Neural crest cell (in vitro differentiated cells): ENCODE measurements around the gene ZNF576. TPM values are rescaled to one million over a fixed set of nuclear protein-coding genes. Genes with fewer than 3 reads are reported as not detected.

Experiments
- DNase-seq: peaks from one replicate; pipeline ENCODE4 v3.0.0; 2021; ENCODE audit warnings: low read depth, mixed read lengths, low spot score
- H3K27ac Mint-ChIP-seq: one replicate; pipeline ENCODE4 v1.8.0; 2021; ENCODE audit warnings: mild to moderate bottlenecking, mixed read lengths; ENCODE audit not compliant: unreplicated experiment
- H3K27me3 Mint-ChIP-seq: 2 replicates; pipeline ENCODE4 v1.8.0; 2021; ENCODE audit warnings: low read depth, mild to moderate bottlenecking, mixed read lengths
- H3K36me3 Mint-ChIP-seq: 2 replicates; pipeline ENCODE4 v1.8.0; 2021; ENCODE audit warnings: low read depth, mild to moderate bottlenecking, mixed read lengths
- H3K4me1 Mint-ChIP-seq: 2 replicates; pipeline ENCODE4 v1.8.0; 2021; ENCODE audit warnings: mixed read lengths
- H3K4me3 Mint-ChIP-seq: one replicate; pipeline ENCODE4 v1.8.0; 2021; ENCODE audit warnings: mild to moderate bottlenecking, mixed read lengths
- H3K9me3 Mint-ChIP-seq: 2 replicates; pipeline ENCODE4 v1.8.0; 2021; ENCODE audit warnings: mixed read lengths
- CTCF ChIP-seq: fragments of 200-600 bp; sonication (generic); conservative IDR thresholded peaks from 2 replicates; pipeline ENCODE4 v1.5.0; 2021; ENCODE audit warnings: antibody characterized with exemption, mild to moderate bottlenecking
- total RNA-seq: library from RNA; stranded (reverse); gene quantifications from 2 replicates; pipeline ENCODE4 v1.2.1, GENCODE V29; 2021

ZNF576 gene
- total RNA-seq, 1 donor from 2014 or later = 18.3 TPM

GRCh38 chr19:43569657-43570056 lies 26.7 kb upstream of the ZNF576 start:
- TF ChIP-seq CTCF = no peak
- H3K27ac Mint-ChIP-seq = no peak overlapping the region

GRCh38 chr19:43570174-43570791 lies 26.1 kb upstream of the ZNF576 start:
- H3K9me3 Mint-ChIP-seq = no peaks in the 10 kb centered on the region
- H3K4me1 Mint-ChIP-seq = peaks cover 30% of the 10 kb centered on the region
- DNase-seq = no peak
- H3K27ac Mint-ChIP-seq = no peak overlapping the region
- peaks cover 2% of the 10 kb centered on the region for H3K36me3 Mint-ChIP-seq
- no peaks in the 10 kb centered on the region for H3K27me3 Mint-ChIP-seq
- H3K4me3 Mint-ChIP-seq = peak overlapping the region; percentile 52
- no peak for TF ChIP-seq CTCF

More at GRCh38 chr19:43569657-43570056, 26.7 kb upstream of the ZNF576 start:
- Mint-ChIP-seq H3K27me3 (no peaks in the 10 kb centered on the region), H3K4me1 (peaks cover 24% of the 10 kb centered on the region), H3K36me3 (peaks cover 2% of the 10 kb centered on the region), H3K9me3 (no peaks in the 10 kb centered on the region), H3K4me3 (no peak overlapping the region)
- DNase-seq = no peak

- no peak for DNase-seq
- Mint-ChIP-seq H3K36me3 (no peaks in the 10 kb centered on the region), H3K9me3 (no peaks in the 10 kb centered on the region), H3K27ac (peak overlapping the region; percentile 54), H3K4me1 (peaks cover 44% of the 10 kb centered on the region), H3K27me3 (no peaks in the 10 kb centered on the region), H3K4me3 (peak overlapping the region; percentile 60)
- TF ChIP-seq CTCF = no peak
Measured at GRCh38 chr19:43572171-43572588, 24.2 kb upstream of the ZNF576 start.

GRCh38 chr19:43574424-43575155 lies 21.8 kb upstream of the ZNF576 start:
- no peak for DNase-seq
- peak overlapping the region; percentile 94 for H3K4me3 Mint-ChIP-seq
- peaks cover 55% of the 10 kb centered on the region for H3K4me1 Mint-ChIP-seq
- H3K27ac Mint-ChIP-seq = peak overlapping the region; percentile 89
- H3K36me3 Mint-ChIP-seq = no peaks in the 10 kb centered on the region
- no peaks in the 10 kb centered on the region for H3K9me3 Mint-ChIP-seq
- no peak for TF ChIP-seq CTCF
- H3K27me3 Mint-ChIP-seq = no peaks in the 10 kb centered on the region

- Mint-ChIP-seq H3K4me3 (peak within 1 kb of the TSS; percentile 94), H3K36me3 (no peaks in the 10 kb centered on the region), H3K9me3 (no peaks in the 10 kb centered on the region), H3K4me1 (peaks cover 57% of the 10 kb centered on the region), H3K27me3 (no peaks in the 10 kb centered on the region), H3K27ac (peak within 1 kb of the TSS; percentile 97)
- TF ChIP-seq CTCF = no peak
- DNase-seq = peak; percentile 91
Measured at GRCh38 chr19:43575156-43575950, 21.0 kb upstream of the ZNF576 start, which contains the start of the genes PINLYP and XRCC1. Gene PINLYP (plus strand): TSS chr19:43575801. CDS start chr19:43577192, 1,391 bp downstream. Gene XRCC1 (minus strand): TSS chr19:43575527. CDS start chr19:43575458, 69 bp downstream.
